NCI-H69 (cell line): ENCODE measurements around the gene SFMBT1.
"Not testable (repeated sequence)": the region's sequence is repeated elsewhere in the genome, so short reads cannot be mapped to it uniquely, and the experiment has no call there.

Source experiments
- DNase-seq: peaks from one replicate; lab custom pipeline; 2025; lab: John Stamatoyannopoulos, UW

SFMBT1 gene

GRCh38 chr3:53035825-53036619, 9.9 kb downstream of the SFMBT1 start:
- no peak for DNase-seq

- DNase-seq, result not testable (repeated sequence)
Observed at GRCh38 chr3:53035018-53035417, 10.9 kb downstream of the SFMBT1 start.

DNA sequence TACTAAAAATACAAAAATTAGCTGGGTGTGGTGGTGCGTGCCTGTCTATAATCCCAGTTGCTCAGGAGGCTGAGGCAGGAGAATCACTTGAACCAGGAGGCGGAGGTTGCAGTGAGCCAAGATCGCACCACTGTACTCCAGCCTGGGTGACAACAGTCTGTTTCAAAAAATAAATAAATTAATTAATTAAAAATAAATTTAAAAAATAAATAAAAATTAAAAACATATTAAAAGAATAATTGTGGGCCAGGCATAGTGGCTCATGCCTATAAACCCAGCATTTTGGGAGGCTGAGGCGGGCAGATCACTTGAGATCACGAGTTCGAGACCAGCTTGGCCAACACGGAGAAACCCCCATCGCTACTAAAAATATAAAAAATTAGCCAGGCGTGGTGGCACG, 11.5 kb downstream of the SFMBT1 start:
- not testable (repeated sequence) for DNase-seq

GRCh38 chr3:53032609-53033008, 13.3 kb downstream of the SFMBT1 start:
- no peak for DNase-seq

DNA sequence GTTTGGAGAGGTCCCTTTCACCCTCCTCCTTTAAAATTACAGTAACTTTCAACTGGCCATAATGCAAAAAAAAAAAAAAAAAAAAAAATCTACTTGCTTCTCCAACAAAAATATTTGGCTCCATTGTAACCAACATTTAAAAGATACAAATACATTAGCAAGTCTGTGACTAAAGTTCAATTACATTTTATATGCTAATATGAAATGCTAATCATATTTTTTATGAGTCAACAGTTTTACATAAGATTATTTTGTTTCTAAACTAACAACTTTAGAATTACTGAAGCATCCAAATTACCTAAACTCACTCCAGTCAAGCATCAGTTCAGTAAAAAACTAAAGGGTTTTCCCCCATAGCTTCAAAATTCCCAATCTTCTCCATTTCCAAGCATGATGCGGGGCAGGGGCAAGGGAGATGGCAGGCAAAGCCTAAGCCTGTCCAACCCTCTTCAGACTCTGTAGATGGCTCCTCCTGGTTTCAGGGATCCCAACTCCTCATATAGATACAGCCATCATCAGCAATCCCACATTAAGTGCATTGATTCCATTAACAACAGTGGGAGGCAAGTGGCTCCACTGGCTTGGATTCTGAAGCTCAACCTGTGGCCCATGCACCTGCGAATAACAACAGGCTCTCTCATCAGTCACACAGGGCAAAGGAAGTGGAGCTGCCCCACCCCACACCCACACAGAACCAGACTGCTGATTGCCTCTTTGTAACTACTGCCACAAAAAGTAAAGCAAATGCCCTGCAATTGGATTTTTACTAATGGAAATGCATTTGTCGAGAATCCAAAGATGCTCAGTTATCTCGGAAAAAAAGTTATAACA, 15.0 kb downstream of the SFMBT1 start:
- DNase-seq, result peak; percentile 8

DNA sequence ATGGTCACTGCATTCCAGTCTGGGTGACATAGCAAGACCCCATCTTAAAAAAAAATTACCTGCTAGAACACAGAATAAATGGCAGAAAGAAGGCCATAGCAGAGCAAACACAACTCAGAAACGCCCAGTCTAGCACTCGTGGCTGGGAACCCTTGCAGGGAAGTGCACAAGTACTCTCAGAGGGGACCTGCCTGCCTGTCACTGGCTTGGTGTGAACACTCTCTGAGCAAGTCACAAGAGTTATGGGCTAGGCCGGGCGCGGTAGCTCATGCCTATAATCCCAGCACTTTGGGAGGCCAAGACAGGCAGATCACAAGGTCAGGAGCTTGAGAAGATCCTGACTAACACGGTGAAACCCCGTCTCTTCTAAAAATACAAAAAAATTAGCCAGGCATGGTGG, 17.2 kb downstream of the SFMBT1 start:
- no peak for DNase-seq

- no peak for DNase-seq
Observed at GRCh38 chr3:53027254-53027844, 18.5 kb downstream of the SFMBT1 start.

DNA sequence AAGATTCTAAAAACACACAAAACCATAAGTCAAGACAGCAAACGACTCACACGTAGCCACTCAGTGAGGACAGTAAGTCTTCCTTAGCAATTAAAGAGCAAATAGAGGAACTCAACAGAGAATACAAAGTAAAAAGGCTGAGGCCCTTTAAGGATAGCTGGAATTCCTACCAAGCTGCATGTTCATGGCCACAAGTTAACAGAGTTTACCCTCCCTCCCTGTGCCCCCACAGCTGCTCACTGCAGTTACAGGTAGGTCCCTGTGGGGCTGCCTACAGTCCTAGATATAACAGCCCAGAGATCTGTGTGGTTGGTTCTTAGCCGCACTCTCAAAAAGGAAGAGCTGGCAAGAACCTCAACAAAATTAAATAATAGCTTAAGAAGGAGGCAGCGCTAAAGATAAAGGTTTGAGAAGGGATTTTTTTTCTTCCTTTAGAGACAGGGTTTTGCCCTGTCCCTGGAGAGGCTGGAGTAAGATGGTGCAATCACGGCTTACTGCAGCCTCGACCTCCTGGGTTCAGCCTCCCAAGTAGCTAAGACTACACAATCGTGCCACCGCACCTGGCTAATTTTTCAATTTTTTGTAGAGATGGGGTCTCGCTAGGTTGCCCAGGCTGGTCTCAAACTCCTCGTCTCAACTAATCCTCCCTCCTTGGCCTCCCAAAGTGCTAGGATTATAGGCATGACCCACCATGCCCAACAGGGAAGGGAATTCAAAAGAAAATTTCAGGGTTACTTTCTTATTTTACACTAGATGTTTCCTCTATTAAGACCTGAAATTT, 19.3 kb downstream of the SFMBT1 start:
- DNase-seq, result peak; percentile 5

- DNase-seq, result no peak
Observed at GRCh38 chr3:53024315-53024714, 21.6 kb downstream of the SFMBT1 start.

GRCh38 chr3:53023072-53023823, 22.6 kb downstream of the SFMBT1 start:
- DNase-seq, result no peak

GRCh38 chr3:53022647-53023046, 23.2 kb downstream of the SFMBT1 start:
- DNase-seq, result no peak

DNA sequence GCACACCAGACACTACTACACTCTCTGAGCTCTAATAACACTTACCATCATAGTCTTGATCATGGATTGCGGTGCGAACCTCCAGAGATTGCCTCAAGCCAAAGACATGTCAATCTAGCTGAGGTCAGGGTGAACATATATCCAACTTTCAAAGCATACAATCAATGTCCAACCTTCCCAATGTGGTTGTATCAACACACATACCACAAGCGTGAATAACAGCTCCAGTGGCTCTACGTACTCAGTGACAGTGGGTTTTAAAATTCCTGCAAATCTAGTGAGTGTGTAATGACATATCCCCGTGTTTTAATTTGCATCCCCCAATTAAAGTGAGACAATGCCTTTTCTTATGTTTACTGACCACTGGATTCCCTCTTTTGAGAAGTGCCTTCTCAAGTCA, 29.6 kb downstream of the SFMBT1 start:
- no peak for DNase-seq

DNA sequence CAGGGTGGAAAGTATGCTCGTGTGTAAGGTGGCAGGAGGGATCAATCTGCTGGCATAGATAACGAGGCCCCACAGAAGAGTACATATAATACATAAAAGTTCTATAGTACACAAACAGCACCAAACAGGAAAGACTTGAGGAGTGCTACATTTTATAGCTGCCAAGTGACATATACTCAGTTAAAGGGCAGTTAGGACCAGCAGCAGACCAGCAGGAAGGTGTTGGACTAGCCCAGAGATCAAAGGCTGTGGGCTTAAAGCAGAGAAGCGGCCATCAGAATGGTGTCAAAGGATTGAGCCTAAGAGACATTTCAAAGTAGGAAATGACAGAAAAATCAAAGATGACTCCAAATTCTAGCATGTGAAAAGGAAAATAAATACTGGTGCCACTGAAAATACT, 34.5 kb downstream of the SFMBT1 start:
- no peak for DNase-seq

DNA sequence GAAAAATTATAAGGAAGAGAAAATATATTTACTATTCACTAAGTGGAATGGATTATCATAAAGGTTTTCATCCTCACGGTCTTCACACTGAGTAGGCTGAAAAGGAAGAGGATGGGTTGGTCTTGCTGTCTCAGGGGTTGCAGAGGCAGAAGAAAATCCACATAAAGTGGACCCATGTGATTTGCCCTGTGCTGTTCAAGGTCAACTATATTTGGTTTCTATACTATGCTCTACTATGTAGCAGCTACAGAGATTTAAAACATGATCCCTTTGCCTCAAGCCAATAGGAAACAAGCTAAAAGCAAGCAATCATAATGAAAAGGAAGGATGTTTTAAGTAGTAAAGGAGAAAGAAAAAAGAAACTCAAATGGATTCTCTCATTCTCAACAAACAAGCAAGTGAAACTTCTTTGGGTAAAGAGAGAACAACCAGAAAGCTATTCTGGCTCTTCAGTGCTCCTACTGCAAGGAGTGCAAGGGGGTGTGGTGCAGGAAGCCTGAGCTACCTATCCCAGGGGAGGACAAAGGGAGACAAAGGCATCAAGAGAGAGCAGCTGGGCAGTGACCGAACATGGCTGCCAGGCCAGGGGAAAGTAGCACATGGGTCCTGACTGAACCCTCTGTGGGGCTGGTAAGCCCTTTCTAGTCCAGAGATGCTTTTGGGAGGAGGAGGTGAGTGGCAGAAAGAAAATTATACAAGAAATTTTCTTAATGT, 35.9 kb downstream of the SFMBT1 start:
- peak; percentile 73 for DNase-seq

DNA sequence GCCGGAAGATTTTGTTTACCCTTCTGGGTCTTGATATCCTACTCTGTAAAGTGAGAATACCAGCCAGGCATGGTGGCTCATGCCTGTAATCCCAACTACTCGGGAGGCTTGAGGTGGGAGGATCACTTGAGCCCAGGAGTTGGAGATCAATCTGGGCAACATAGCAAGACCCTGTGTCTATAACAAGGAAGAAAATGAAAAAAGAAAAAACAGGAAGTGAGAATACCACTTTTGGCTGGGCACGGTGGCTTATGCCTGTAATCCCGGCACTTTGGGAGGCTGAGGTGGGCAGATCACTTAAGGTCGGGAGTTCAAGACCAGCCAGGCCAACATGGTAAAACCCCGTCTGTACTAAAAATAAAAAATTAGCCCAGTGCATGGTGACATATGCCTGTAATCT, 36.9 kb downstream of the SFMBT1 start:
- DNase-seq, result no peak

DNA sequence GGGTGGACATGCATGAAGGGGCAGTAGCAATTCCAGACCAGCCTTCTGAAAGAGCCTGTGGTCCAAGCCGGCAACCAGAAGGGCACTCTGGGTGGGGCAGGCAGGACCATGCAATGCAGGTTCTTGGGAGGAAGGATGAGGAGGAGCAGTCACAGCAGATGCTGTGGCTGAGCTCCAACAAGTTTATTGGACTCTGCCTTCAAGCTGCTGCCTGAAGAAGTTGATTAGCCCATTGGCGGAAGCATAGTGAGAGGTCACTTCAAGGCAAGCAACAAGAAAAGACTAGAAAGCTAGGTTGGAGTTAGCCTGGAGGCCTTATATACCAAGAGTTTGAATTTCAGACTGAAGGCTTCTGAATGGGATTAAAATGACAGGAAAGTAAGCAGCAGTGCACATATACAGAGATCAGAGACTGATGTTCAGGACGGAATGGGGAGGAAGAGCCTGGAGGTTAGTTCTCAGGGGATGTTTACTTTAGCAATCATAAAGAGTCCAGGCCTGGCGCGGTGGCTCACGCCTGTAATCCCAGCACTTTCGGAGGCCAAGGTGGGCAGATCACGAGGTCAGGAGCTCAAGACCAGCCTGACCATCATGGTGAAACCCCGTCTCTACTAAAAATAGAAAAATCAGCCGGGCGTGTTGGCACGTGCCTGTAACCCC, 39.9 kb downstream of the SFMBT1 start:
- no peak for DNase-seq

- no peak for DNase-seq
Observed at GRCh38 chr3:53005338-53005737, 40.5 kb downstream of the SFMBT1 start.

DNA sequence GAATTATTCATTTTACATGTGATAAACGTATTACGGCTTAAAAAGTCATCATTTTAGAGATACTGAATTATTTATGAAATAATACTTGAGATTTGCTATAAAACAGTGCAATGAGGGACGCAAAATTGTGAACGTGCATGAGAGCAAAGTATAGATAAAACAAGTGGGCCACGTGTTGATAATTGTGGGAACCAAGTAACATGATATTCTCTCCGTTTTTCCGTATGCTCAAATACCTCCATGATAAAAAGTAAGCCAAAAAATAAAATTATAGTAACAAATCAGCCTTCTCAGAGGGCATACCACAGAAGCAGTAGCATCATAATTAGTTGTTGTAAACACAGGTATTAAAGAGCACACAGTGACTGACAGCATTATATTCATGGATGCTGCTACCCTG, 42.6 kb downstream of the SFMBT1 start:
- DNase-seq, result no peak

DNA sequence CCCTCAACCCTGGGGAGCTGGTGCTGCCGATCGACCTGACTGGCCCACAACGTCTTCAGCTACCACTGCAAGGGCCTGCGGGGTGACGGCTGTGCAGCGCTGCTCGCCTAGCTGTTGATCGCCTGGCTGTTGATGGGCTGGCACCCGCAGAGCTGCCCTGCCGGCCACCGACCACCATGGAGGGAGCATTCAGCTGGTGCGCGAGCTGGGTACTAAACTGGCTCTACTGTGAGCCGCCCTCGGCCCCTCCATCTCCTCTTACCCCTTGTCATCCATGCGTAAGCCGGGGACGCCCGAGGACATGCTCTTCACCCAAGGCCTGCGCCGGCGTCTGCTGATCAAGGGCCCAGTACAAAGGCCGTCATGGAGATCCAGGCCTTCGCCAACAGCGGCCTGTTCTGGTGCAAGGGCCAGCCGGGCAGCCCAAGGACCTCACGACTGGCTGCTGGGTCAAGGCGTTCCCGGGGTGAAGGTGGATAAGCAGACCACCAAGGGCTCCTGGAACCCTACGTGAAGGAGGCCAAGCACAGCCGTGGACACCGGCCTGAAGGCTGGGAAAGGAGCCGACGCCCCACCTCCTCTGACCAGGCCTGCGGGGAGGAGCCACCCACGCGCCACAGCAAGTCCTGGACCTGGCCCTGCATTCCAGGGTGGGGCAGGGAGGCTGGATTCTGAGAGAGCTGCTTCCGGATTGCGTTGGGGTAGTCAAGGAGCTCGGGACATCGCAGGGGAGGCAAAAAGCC, 46.9 kb downstream of the SFMBT1 start:
- DNase-seq, result no peak
